IPS DF 4.7 (cell line): ENCODE data around the gene STAT5A.
"Not testable (repeated sequence)": the region's sequence is repeated elsewhere in the genome, so short reads cannot be mapped to it uniquely, and the experiment has no call there.

ENCODE experiments used
- DNase-seq: peaks from one replicate; pipeline ENCODE4 v3.0.0-alpha.2; 2013; ENCODE audit warnings: low spot score; ENCODE audit errors: extremely low read depth

STAT5A gene

GRCh38 chr17:42305031-42305330, 16.7 kb downstream of the STAT5A start:
- not testable (repeated sequence) for DNase-seq

GRCh38 chr17:42305543-42306384, 17.5 kb downstream of the STAT5A start:
- no peak for DNase-seq

GRCh38 chr17:42306385-42306667, 18.0 kb downstream of the STAT5A start:
- DNase-seq = no peak

- no peak for DNase-seq
Observed at GRCh38 chr17:42307362-42307927, 19.1 kb downstream of the STAT5A start.

GRCh38 chr17:42308446-42308845, 20.1 kb downstream of the STAT5A start:
- no peak for DNase-seq

GRCh38 chr17:42309142-42309541, 20.8 kb downstream of the STAT5A start:
- no peak for DNase-seq

GRCh38 chr17:42309986-42310786, 21.9 kb downstream of the STAT5A start:
- DNase-seq = no peak

- no peak for DNase-seq
Observed at GRCh38 chr17:42310787-42311215, 22.5 kb downstream of the STAT5A start.

- DNase-seq = no peak
Observed at GRCh38 chr17:42311240-42312034, 23.1 kb downstream of the STAT5A start.

GRCh38 chr17:42312035-42312284, 23.7 kb downstream of the STAT5A start:
- no peak for DNase-seq

- no peak for DNase-seq
Observed at GRCh38 chr17:42312285-42313130, 24.2 kb downstream of the STAT5A start.

GRCh38 chr17:42313389-42313772, 25.1 kb downstream of the STAT5A start:
- no peak for DNase-seq

- DNase-seq = no peak
Observed at GRCh38 chr17:42313773-42314566, 25.7 kb downstream of the STAT5A start.

GRCh38 chr17:42315402-42316156, 27.3 kb downstream of the STAT5A start:
- DNase-seq = no peak

GRCh38 chr17:42316755-42317154, 28.5 kb downstream of the STAT5A start:
- no peak for DNase-seq

- no peak for DNase-seq
Observed at GRCh38 chr17:42317266-42317845, 29.1 kb downstream of the STAT5A start.

- not testable (repeated sequence) for DNase-seq
Observed at GRCh38 chr17:42317967-42318366, 29.7 kb downstream of the STAT5A start.

GRCh38 chr17:42321555-42321954, 33.3 kb downstream of the STAT5A start:
- DNase-seq = no peak
